Measurements from ENCODE around the gene OTUB2. TPM values are rescaled to one million over a fixed set of nuclear protein-coding genes. Genes with fewer than 3 reads are reported as not detected.

The OTUB2 gene
- total RNA-seq, 1 experiment from 2014 or later = 0.55 TPM

- Histone ChIP-seq H3K27me3 (ENCODE audit: insufficient read depth, low read depth) (no peaks in the 10 kb centered on the region), H3F3A (ENCODE audit: insufficient read depth, low read depth) (peaks cover 15% of the 10 kb centered on the region; the same call in 1 of the 2 replicates), H2AFZ (no peak overlapping the region), H3K4me1 (replicated peaks; ENCODE audit: insufficient read depth) (peaks cover 18% of the 10 kb centered on the region), H3K9me2 (ENCODE audit: insufficient read depth) (no peaks in the 10 kb centered on the region), H4K20me1 (ENCODE audit: insufficient read depth) (no peaks in the 10 kb centered on the region), H3K4me2 (no peak overlapping the region), H3K4me3 (no peak overlapping the region), H3K27ac (no peak overlapping the region), H3K36me3 (ENCODE audit: low read depth) (no peaks in the 10 kb centered on the region), H3K9me3 (ENCODE audit: insufficient read depth, low read depth) (no peaks in the 10 kb centered on the region), H3K79me2 (ENCODE audit: low read depth) (no peaks in the 10 kb centered on the region)
- no TSS peak for BruUV-seq (replicated peaks)
- CTCF ChIA-PET = no interaction called here
- intact Hi-C loops (cut with micrococcal nuclease; ENCODE audit: unreplicated experiment) = no loop called here
- no peak for DNase-seq
- POLR2A ChIA-PET (ENCODE audit: unreplicated experiment) = no interaction called here
- TF ChIP-seq EZH2 (IDR thresholded peaks at IDR 0.05; ENCODE audit: low read depth) = no peak
- TF ChIP-seq, protein P1, sequence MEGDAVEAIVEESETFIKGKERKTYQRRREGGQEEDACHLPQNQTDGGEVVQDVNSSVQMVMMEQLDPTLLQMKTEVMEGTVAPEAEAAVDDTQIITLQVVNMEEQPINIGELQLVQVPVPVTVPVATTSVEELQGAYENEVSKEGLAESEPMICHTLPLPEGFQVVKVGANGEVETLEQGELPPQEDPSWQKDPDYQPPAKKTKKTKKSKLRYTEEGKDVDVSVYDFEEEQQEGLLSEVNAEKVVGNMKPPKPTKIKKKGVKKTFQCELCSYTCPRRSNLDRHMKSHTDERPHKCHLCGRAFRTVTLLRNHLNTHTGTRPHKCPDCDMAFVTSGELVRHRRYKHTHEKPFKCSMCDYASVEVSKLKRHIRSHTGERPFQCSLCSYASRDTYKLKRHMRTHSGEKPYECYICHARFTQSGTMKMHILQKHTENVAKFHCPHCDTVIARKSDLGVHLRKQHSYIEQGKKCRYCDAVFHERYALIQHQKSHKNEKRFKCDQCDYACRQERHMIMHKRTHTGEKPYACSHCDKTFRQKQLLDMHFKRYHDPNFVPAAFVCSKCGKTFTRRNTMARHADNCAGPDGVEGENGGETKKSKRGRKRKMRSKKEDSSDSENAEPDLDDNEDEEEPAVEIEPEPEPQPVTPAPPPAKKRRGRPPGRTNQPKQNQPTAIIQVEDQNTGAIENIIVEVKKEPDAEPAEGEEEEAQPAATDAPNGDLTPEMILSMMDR (conservative IDR thresholded peaks at IDR 0.05) = no peak
Measured at GRCh38 chr14:94030571-94030970, 4.4 kb downstream of the OTUB2 start.

DNA sequence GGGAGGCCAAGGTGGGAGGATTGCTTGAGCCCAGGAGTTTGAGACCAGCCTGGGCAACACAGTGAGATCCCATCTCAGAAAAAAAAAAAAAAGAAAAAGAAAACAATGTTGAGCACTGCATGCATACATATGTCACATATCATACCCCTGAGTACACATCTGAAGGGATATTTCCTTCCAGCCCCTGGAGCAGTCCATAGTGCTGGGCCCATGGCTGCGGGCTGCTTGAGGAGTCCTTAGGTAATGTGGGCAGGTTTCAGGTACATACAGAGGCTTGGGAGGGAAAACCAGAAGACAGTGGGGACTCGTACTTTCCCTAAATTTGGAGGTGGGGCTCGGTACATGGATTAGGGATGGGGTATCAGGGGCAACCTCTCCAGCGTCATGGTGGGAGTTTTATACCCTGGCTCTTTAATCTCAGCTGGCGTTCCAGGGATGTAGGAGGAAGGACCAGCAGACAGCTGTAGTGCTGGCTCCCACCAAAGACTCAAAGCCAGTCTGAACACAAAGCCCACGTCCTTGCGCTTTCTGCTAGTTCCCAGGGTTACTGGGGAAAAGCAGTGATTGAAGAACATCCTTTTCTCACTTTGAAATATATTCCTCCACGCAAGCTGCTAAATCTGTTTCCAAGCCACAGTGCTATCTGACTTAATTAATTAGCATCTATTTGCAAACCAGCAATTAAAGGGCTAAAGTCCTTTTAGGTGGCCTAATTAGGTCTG, 5.2 kb downstream of the OTUB2 start:
- ChIA-PET POLR2A (ENCODE audit: unreplicated experiment) (no interaction called here), CTCF (no interaction called here)
- no peaks in the 10 kb centered on the region for H3K79me2 ChIP-seq (ENCODE audit: low read depth)
- H4K20me1 ChIP-seq (ENCODE audit: insufficient read depth) = no peaks in the 10 kb centered on the region
- no peaks in the 10 kb centered on the region for H3K36me3 ChIP-seq (ENCODE audit: low read depth)
- peaks cover 15% of the 10 kb centered on the region; the same call in 1 of the 2 replicates for H3F3A ChIP-seq (ENCODE audit: insufficient read depth, low read depth)
- H3K4me3 ChIP-seq = no peak overlapping the region
- peaks cover 18% of the 10 kb centered on the region for H3K4me1 ChIP-seq (replicated peaks; ENCODE audit: insufficient read depth)
- no peak overlapping the region for H2AFZ ChIP-seq
- no peak overlapping the region for H3K27ac ChIP-seq
- H3K9me3 ChIP-seq (ENCODE audit: insufficient read depth, low read depth) = no peaks in the 10 kb centered on the region
- no TSS peak for BruUV-seq (replicated peaks)
- no peak for DNase-seq
- TF ChIP-seq, protein P1 (conservative IDR thresholded peaks at IDR 0.05) = no peak
- TF ChIP-seq EZH2 (IDR thresholded peaks at IDR 0.05; ENCODE audit: low read depth) = no peak
- intact Hi-C loops (cut with micrococcal nuclease; ENCODE audit: unreplicated experiment) = no loop called here
- no peaks in the 10 kb centered on the region for H3K27me3 ChIP-seq (ENCODE audit: insufficient read depth, low read depth)
- H3K4me2 ChIP-seq = no peak overlapping the region
- H3K9me2 ChIP-seq (ENCODE audit: insufficient read depth) = no peaks in the 10 kb centered on the region

GRCh38 chr14:94031883-94032279, 5.7 kb downstream of the OTUB2 start:
- no peaks in the 10 kb centered on the region for H4K20me1 ChIP-seq (ENCODE audit: insufficient read depth)
- DNase-seq = no peak
- H3K4me1 ChIP-seq (replicated peaks; ENCODE audit: insufficient read depth) = peaks cover 18% of the 10 kb centered on the region
- no peaks in the 10 kb centered on the region for H3K36me3 ChIP-seq (ENCODE audit: low read depth)
- no peak overlapping the region for H3K27ac ChIP-seq
- H3K9me3 ChIP-seq (ENCODE audit: insufficient read depth, low read depth) = no peaks in the 10 kb centered on the region
- H3K4me2 ChIP-seq = no peak overlapping the region
- no peak overlapping the region for H2AFZ ChIP-seq
- TF ChIP-seq EZH2 (IDR thresholded peaks at IDR 0.05; ENCODE audit: low read depth) = no peak
- TF ChIP-seq, protein P1 (conservative IDR thresholded peaks at IDR 0.05) = no peak
- ChIA-PET POLR2A (ENCODE audit: unreplicated experiment) (no interaction called here), CTCF (no interaction called here)
- no peaks in the 10 kb centered on the region for H3K27me3 ChIP-seq (ENCODE audit: insufficient read depth, low read depth)
- H3K9me2 ChIP-seq (ENCODE audit: insufficient read depth) = no peaks in the 10 kb centered on the region
- peaks cover 15% of the 10 kb centered on the region; the same call in 1 of the 2 replicates for H3F3A ChIP-seq (ENCODE audit: insufficient read depth, low read depth)
- intact Hi-C loops (cut with micrococcal nuclease; ENCODE audit: unreplicated experiment) = no loop called here
- no peak overlapping the region for H3K4me3 ChIP-seq
- no TSS peak for BruUV-seq (replicated peaks)
- H3K79me2 ChIP-seq (ENCODE audit: low read depth) = no peaks in the 10 kb centered on the region
